ENCODE data around the gene GTF2A2. TPM values are rescaled to one million over a fixed set of nuclear protein-coding genes. Genes with fewer than 3 reads are reported as not detected.
A peak's percentile ranks its signal among the peaks of the same experiment; 100 is the strongest.

Gene GTF2A2
- total RNA-seq, 2 experiments from 2014 or later, result 167 to 173 TPM

DNA sequence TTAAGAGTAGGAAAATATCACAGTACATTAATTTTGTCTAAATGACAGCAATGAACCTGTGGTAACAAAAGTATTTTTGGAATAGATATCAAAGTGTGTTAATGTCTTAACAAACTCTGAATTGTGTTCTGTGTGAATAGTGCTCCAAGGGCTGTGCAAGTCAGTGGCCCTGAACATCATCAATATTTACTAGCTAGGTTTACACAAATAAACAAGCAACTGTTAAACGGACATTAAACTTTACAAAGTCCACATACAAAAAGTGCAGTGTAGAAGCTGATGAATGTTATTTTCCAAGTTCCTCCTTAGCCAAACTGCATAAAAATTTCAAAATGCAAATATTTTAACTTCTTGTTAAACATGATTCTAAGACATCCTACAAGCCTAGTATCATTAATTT is 2.1 kb upstream of the GTF2A2 start:
- TF ChIP-seq, protein P1, sequence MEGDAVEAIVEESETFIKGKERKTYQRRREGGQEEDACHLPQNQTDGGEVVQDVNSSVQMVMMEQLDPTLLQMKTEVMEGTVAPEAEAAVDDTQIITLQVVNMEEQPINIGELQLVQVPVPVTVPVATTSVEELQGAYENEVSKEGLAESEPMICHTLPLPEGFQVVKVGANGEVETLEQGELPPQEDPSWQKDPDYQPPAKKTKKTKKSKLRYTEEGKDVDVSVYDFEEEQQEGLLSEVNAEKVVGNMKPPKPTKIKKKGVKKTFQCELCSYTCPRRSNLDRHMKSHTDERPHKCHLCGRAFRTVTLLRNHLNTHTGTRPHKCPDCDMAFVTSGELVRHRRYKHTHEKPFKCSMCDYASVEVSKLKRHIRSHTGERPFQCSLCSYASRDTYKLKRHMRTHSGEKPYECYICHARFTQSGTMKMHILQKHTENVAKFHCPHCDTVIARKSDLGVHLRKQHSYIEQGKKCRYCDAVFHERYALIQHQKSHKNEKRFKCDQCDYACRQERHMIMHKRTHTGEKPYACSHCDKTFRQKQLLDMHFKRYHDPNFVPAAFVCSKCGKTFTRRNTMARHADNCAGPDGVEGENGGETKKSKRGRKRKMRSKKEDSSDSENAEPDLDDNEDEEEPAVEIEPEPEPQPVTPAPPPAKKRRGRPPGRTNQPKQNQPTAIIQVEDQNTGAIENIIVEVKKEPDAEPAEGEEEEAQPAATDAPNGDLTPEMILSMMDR (IDR thresholded peaks at IDR 0.05), result no peak
- Mint-ChIP-seq H3K4me3 (no peak overlapping the region), H3K9me3 (no peaks in the 10 kb centered on the region), H3K36me3 (ENCODE audit: low read depth) (peaks cover 30% of the 10 kb centered on the region), H3K27me3 (no peaks in the 10 kb centered on the region), H3K27ac (no peak overlapping the region), H3K4me1 (ENCODE audit: low read depth) (peaks cover 7% of the 10 kb centered on the region)
- intact Hi-C loops (cut with micrococcal nuclease), result no loop called here
- ChIA-PET POLR2A (no interaction called here), CTCF (no interaction called here)
- ATAC-seq (no peak), DNase-seq (no peak)

DNA sequence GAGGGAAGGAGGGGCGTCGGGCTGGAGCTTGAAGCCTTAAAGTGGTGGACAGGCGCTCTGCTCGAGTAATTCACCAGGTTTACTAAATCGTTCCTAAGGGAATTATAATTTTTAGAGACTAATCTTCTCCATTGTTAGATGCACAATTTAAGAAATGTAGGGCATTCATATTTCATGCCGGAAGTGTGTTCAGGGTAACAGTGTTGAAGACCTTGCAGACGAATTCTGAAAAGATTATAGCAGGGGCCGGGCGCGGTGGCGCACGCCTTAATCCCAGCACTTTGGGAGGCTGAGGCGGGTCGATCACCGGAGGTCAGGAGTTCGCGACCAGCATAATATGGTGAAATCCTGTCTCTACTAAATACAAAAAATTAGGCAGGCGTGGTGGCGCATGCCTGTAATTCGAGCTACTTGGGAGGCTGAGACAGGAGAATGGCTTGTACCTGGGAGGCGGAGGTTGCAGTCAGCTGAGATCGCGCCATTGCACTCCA is 365 bp upstream of the GTF2A2 start:
- Mint-ChIP-seq H3K27ac (no peak overlapping the region), H3K9me3 (no peaks in the 10 kb centered on the region), H3K4me3 (no peak overlapping the region), H3K36me3 (ENCODE audit: low read depth) (peaks cover 22% of the 10 kb centered on the region), H3K4me1 (ENCODE audit: low read depth) (peaks cover 7% of the 10 kb centered on the region), H3K27me3 (no peaks in the 10 kb centered on the region)
- intact Hi-C loops (cut with micrococcal nuclease), result no loop called here
- DNase-seq (no peak), ATAC-seq (peak; percentile 31)
- TF ChIP-seq, protein P1 (IDR thresholded peaks at IDR 0.05), result no peak
- ChIA-PET POLR2A (interaction anchor here (1.0 to 1.3 kb wide), 3 partner anchors 9 to 62 kb away, joined by 3 to 5 read pairs (median 4); no protein-coding TSS in a partner anchor), CTCF (interaction anchor here (0.6 to 1.1 kb wide), 4 partner anchors 12 to 125 kb away, joined by 3 to 5 read pairs (median 3); no protein-coding TSS in a partner anchor)

DNA sequence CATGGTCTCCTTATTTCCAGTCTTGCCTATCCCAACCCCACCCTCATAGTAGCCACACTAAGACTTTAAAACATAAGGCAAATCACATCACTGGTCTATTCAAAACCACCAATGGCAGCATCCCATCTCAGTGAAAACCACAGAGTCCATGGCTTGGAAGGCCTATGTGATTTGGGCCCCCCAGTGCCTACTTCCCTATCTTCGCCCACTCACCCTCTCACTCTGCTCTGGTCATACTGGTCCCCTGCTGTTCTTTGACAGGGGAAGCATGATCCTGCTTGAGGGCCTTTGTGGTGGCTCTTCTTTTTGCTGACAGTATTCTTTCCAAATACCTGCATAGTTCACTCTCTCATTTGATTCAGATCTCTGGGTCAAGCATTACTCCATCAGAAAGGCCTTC is 3.3 kb downstream of the GTF2A2 start:
- TF ChIP-seq, protein P1 (IDR thresholded peaks at IDR 0.05), result no peak
- Mint-ChIP-seq H3K4me3 (no peak overlapping the region), H3K9me3 (peaks cover 2% of the 10 kb centered on the region), H3K27me3 (no peaks in the 10 kb centered on the region), H3K4me1 (ENCODE audit: low read depth) (peaks cover 7% of the 10 kb centered on the region), H3K27ac (no peak overlapping the region), H3K36me3 (ENCODE audit: low read depth) (peaks cover 25% of the 10 kb centered on the region)
- intact Hi-C loops (cut with micrococcal nuclease), result no loop called here
- ATAC-seq (no peak), DNase-seq (no peak)
- CTCF ChIA-PET, result interaction anchor here (0.9 to 2.2 kb wide), 3 partner anchors 12 to 121 kb away, joined by 3 to 7 read pairs (median 4); no protein-coding TSS in a partner anchor
- POLR2A ChIA-PET, result no interaction called here

DNA sequence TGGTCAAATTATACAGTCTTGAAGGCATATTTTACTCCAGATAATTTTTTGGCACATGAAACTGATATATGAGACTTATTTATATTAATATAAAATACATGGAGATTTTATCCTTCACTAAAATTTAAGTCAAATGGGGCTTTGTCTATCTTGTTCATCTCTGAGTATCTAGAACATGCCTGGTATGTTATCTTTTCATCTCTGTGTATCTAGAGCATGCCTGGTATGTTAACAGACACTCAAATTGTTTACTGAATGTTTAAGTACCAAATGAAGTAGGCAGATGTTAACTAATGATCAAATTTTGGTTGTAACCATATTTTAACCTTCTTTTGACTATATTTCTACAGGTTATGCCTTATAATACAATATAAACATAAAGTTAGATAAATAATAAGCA is 7.7 kb downstream of the GTF2A2 start:
- POLR2A ChIA-PET, result no interaction called here
- peaks cover 2% of the 10 kb centered on the region for H3K9me3 Mint-ChIP-seq
- H3K4me3 Mint-ChIP-seq, result no peak overlapping the region
- no peak for ATAC-seq
- no peak for DNase-seq
- TF ChIP-seq, protein P1 (IDR thresholded peaks at IDR 0.05), result no peak
- no peaks in the 10 kb centered on the region for H3K27me3 Mint-ChIP-seq
- H3K27ac Mint-ChIP-seq, result peak overlapping the region; percentile 28
- H3K4me1 Mint-ChIP-seq (ENCODE audit: low read depth), result peaks cover 3% of the 10 kb centered on the region
- CTCF ChIA-PET, result interaction anchor here (2.1 kb wide), 2 partner anchors 117 to 120 kb away, joined by 6 to 7 read pairs; no protein-coding TSS in a partner anchor
- intact Hi-C loops (cut with micrococcal nuclease), result no loop called here
- H3K36me3 Mint-ChIP-seq (ENCODE audit: low read depth), result peaks cover 26% of the 10 kb centered on the region

DNA sequence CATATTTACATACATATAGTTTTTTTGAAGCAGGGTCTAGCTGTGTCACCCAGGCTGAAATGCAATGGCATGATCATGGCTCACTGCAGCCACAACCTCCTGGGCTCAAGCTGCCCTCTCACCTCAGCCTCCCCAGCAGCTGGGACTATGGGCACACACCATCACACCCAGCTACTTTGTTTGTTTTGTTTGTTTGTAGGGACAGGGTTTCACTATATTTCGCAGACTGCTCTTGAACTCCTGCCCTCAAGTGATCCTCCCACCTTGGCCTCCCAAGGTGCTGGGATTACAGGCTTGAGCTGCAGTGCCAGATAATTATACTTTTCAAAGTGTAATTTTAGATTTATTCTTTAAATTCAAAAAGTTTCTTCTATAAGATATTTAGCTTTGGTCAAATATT is 10.2 kb downstream of the GTF2A2 start:
- H3K27ac Mint-ChIP-seq, result no peak overlapping the region
- no peak for DNase-seq
- H3K4me1 Mint-ChIP-seq (ENCODE audit: low read depth), result peaks cover 4% of the 10 kb centered on the region
- no peaks in the 10 kb centered on the region for H3K9me3 Mint-ChIP-seq
- peaks cover 30% of the 10 kb centered on the region for H3K36me3 Mint-ChIP-seq (ENCODE audit: low read depth)
- ChIA-PET CTCF (interaction anchor here (0.7 kb wide), 1 partner anchor 8 kb away, joined by 3 read pairs; no protein-coding TSS in a partner anchor), POLR2A (no interaction called here)
- no peak for ATAC-seq
- no peaks in the 10 kb centered on the region for H3K27me3 Mint-ChIP-seq
- no peak overlapping the region for H3K4me3 Mint-ChIP-seq
- intact Hi-C loops (cut with micrococcal nuclease), result no loop called here
- TF ChIP-seq, protein P1 (IDR thresholded peaks at IDR 0.05), result no peak
